A673 (cell line): ENCODE measurements around the gene LRRC15.

Source experiments
- CTCF ChIP-seq: fragments of 300-800, 200-600 bp; sonication (generic); conservative IDR thresholded peaks from 2 replicates; pipeline ENCODE4 v1.5.1; 2017; ENCODE audit warnings: low read depth, mild to moderate bottlenecking, antibody characterized with exemption, low read length, moderate library complexity, mixed read lengths
- EZH2 ChIP-seq: fragments of 200-600 bp; sonication (generic); IDR thresholded peaks from 2 replicates; pipeline ENCODE4 v1.6.1; 2017; ENCODE audit warnings: borderline replicate concordance, low read depth, mild to moderate bottlenecking, mixed read lengths, antibody characterized with exemption, low read length; ENCODE audit not compliant: poor library complexity, severe bottlenecking

- TF ChIP-seq CTCF (no peak), EZH2 (no peak)
Observed at GRCh38 chr3:194346035-194346434, 23.5 kb downstream of the LRRC15 start.
